DMS79 (cell line): ENCODE measurements around the gene EEF2K.
A peak's percentile ranks its signal among the peaks of the same experiment; 100 is the strongest.
"Not testable (repeated sequence)": the region's sequence is repeated elsewhere in the genome, so short reads cannot be mapped to it uniquely, and the experiment has no call there.

ENCODE experiments used
- DNase-seq: peaks from one replicate; lab custom pipeline; 2025; lab: John Stamatoyannopoulos, UW

EEF2K gene

GRCh38 chr16:22206013-22206841 lies at the start of gene EEF2K:
EEF2K (plus strand) TSS chr16:22206278; CDS start chr16:22225730, 19,452 bp downstream.
- peak; percentile 80 for DNase-seq

DNA sequence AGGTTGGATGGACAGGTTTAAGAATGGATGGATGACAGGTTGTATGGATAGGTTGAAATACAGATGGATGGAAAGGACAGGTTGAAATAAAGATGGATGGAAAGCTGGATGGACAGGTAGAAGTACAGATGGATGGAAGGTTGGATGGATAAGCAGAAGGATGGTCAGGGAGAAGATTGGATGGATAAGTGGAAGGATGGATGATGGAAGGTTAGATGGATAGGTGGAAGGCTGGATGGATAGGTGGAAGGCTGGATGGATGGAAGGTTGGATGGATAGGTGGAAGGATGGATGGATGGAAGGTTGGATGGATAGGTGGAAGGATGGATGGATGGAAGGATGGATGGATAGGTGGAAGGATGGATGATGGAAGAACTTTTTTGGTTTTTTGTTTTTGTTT lies 44.7 kb upstream of the EEF2K start:
- DNase-seq = no peak

DNA sequence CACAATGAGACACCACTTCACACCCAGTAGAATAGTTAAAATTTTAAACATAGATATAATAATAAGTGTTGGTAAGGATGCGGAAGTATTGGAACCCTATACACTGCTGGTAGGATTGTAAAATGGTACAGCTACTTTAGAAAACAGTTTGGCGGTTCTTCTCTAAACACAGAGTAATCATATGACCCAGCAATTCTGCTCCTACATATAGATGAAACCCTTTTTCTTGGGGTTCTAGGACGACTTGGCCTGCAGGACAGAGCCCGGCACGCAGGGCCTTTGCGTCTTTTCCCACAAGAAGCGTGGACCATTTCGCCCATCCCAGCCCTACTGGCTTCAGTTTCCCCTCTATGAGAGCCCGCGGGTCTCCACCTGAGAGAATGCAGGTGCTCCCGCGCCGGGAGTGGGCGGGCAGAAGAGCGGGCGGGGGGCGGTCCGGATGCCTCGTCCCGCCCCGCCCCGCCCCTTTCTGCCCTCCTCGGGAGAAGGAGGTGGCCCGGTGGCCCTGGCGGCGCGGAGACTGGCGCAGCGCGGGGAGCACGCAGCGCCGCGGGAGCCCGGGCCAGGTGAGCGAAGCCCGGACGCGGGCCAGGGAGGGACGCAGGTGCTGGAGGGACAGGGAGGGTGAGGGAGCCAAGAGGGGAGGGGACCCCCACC lies 44.0 kb upstream of the EEF2K start, which contains the start of gene SDR42E2:
SDR42E2 (plus strand) TSS at position 508 of the 657 bp plus-strand sequence. CDS start 3,077 bp downstream, outside the sequence.
- no peak for DNase-seq

DNA sequence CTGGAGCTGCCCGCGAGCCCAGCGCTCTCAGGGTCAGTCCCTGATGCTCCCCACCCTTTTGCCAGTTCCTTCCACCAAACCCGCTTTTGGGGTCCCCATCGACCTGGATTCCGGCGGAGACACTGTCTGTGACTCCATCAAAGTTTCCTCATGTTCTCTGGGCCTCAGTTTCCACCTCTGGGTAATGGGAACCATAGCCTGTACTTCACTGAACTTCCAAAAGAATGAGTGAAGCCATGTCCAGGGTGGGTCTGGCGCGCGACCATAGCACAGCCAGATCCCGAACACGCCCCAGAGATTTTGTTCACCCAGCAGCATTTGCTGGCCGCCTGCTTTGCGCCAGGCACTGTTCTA lies 43.4 kb upstream of the EEF2K start:
- no peak for DNase-seq

GRCh38 chr16:22163806-22164205 lies 42.3 kb upstream of the EEF2K start:
- no peak for DNase-seq

DNA sequence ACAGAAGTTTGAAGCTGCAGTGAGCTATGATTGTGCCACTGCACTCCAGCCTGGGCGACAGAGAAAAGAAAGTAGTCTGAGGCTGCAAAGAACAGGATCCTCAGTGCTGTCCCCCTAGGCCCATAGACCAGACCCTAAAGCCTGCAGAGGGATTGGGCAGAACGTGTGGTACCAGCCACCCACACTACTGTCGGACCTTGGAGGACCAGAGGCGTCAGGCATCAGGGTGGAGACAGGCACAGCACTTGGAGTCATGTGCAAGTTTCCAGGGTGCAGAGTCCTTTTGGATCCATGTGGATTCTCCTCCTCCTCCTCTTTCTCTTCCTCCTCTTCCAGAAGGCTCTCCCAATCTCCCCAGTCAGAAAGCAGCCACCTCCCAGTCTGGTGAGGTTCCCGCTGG lies 41.6 kb upstream of the EEF2K start:
- DNase-seq = no peak

DNA sequence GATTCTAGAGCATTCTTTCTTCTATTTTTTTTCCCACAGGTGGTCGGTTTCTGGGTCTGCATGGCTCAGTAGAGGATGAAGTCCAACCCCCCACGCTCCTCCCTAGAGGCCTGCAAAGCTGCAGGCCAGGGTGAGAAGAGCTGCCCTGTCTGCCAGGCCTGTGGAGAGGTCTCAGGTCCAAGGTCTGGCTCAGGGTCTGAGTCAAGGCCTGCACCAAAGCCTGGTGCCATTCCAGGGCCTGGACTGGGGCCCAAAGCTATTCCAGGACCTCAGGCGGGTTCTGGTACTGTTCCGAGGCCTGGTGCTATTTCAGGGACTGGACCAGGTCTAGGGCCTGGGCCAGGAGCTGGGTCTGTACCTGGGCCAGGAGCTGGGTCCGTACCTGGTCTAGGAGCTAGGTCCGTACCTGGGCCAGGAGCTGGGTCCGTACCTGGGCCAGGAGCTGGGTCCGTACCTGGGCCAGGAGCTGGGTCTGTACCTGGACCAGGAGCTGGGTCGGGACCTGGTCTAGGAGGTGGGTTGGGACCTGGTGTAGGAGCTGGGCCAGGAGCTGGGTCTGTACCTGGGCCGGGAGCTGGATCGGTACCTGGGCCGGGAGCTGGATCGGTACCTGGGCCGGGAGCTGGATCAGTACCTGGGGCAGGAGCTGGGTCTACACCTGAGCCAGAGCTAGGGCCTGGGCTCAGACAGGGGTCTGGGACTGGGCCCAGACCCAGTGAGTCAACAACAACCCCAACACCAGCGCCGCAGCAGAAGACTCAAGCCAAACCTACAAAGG lies 40.4 kb upstream of the EEF2K start:
- no peak for DNase-seq

GRCh38 chr16:22171953-22172352 lies 34.1 kb upstream of the EEF2K start:
- no peak for DNase-seq

- DNase-seq = not testable (repeated sequence)
These were observed 33.4 kb upstream of the EEF2K start for GRCh38 chr16:22172642-22173041.

DNA sequence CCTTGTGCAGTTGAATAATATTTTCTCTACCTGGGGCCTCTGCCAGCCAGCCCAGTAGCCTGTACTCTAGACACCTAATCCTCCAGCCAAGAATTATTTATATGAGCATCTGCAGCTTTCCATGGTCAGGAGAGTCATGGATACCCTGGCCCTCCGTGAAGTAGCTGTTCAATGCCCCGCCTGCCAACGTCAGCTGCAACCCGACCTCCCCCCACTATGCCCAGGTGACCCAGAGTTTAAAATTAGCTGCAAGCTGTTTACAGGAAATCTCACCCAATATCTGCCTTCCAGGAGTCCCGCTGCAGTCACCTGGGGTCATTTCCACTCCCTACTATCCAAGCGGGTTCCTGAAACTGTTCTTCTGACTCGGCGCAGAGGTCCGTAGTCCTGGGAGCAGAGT lies 31.4 kb upstream of the EEF2K start:
- no peak for DNase-seq

DNA sequence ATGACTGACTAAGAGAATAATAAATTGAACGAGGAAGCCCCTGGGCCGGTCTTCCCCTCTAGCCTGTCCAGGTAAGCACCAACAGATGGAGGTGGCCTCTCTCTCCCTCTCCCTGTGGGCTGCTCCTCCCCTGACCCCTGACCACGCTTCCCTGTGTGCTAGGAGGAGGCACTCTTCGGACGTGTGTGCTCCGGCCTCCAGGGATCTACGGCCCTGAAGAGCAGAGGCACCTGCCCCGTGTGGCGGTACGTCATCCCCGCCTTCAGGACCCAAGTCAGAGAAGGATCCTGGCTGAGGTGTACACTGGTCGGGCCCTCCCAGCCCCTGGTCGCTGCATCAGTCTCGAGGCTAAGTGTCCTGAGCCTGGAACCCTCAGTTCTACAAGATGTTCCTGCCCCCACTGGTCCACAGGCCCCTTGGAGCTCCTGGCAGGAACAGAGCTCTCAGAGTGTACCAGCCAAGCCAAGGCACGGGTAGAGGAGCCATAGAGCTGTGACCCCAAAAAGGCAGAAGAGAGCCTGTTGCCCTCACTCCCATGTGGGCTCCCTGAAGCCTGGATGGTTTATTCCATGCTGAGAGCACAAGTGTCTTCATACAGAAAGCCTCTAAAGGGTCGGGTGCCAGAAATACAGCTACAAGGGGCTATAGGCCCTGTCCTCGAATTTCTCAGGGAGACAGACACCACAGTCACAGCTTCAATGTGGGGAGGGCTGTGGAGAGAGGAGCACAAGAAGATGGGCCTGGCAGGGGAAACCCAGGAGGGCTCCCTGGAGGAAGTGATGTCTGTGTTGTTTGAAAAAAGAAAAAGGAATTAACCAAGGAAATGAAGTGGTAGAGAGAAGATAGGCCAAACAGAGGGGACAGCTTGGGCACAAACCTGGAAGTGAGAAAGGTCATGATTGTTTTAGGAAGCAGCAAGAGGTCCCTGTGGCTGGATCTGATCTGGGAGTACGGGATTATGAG lies 27.8 kb upstream of the EEF2K start:
- DNase-seq = no peak

- DNase-seq = no peak
These were observed 24.7 kb upstream of the EEF2K start for GRCh38 chr16:22181426-22181825.

DNA sequence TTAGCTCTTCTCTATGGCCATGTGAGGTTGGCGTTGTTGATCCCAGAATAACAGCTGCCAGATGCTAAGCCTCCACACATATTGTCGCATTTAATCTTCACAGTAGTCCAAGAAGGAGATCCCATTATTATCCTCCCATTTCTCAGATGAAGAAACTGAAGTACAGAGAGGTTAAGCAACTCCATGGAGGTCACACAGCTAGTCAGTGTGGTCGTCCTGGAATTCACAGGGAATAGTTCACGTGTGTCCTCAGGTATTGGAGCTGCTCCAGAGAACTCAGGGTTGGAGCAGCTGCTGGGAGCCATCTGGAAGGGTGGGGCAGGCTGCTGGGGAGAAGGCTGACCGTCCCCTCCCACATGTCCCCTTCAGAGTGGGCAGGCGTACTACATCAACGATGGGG lies 24.2 kb upstream of the EEF2K start:
- no peak for DNase-seq

DNA sequence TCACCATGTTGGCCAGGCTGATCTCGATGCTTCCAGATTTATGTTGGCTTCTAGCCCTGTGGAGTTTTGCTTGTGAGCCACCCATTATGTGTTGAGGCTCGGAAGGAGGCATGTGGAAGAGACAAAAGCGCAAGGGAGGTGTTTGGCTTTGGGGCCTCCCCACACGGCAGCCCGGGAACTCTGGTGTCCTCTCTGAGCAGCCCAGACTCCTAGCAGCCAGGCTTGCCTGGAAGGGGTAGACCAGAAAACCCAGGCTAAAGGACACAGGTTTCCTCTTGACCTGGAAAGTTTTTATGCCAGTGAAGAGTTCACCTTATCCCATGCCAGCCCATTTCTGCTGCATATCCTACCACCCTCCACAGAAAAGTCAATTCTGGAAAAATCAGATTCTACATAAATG lies 22.7 kb upstream of the EEF2K start:
- DNase-seq = no peak

GRCh38 chr16:22183901-22184614 lies 22.0 kb upstream of the EEF2K start:
- DNase-seq = no peak

- DNase-seq = no peak
These were observed 21.5 kb upstream of the EEF2K start for GRCh38 chr16:22184615-22184968.

- no peak for DNase-seq
These were observed 19.6 kb upstream of the EEF2K start for GRCh38 chr16:22186517-22186916.

DNA sequence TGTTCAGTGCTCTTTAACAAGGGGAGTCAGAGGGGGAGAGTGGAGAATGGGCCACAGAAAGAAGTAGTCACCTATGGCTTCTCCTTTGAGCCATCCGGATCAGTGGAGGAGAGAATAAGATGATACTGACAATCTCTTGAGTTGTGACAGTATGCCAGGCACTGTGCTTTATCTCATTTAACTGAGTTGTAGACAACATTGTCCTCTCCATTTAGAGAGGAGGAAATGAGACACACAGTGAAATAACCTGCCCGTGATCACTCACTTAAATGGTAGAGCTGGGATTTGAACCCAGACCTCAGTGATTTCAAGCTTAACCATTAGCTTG lies 17.8 kb upstream of the EEF2K start:
- no peak for DNase-seq

GRCh38 chr16:22188595-22189442 lies 17.3 kb upstream of the EEF2K start:
- DNase-seq = peak; percentile 59

DNA sequence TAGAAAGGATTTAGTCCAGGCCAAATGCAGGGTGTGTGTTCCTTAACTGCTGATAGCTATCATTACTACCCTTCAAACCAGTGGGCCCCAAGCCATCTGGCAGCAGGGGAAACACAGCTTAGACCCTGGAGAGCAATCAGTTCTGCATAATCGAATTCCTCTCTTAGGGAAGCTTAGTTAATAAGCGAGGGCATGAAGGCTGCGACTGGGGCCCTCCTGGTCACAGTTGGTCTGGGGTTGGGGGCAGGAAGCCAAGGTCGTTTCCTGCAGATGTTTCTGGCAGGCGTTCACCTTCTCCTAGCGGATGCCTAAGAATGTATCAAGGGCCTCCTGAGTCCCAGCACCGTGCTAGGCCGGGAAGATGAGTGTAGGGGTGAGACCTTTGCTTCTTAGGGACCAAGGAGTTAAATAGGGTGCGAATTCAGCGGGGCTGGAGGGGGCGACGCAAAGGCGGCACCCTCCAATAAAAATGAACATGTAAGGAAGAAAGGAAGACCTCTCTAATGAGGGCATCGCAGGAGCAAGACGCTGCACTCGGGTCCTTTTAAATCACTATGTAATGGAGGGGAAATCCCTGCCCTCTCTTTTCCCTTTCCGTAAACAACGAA lies 16.5 kb upstream of the EEF2K start:
- peak; percentile 75 for DNase-seq
